GM18873 (cell line): ENCODE measurements around the gene SFI1.

Source experiments
- ATAC-seq: cut with Tn5 transposase; IDR thresholded peaks from one replicate; pipeline ENCODE4 v1.9.1; 2021; ENCODE audit warnings: mild to moderate bottlenecking, moderate library complexity, moderate number of reproducible peaks; ENCODE audit not compliant: unreplicated experiment, low FRiP score

The SFI1 gene

DNA sequence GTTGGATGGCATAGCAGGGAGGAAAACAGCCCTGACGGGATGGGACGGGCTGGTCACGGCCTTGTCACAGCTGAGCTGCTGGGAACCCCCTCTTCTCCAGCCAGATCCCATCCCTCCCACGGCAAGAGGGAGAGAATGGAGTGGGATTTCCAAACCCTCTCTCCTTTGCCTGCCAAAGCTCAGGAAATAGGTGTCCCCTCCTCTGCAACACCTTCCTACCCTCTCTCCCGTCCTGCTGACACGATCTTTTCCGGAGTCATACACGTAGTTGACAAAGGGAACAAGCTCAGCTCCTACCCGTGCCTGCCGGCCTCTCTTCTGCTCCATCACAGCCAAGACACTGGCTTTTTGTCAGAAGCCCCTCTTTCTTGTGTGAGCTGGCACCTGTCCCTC, 117.6 kb downstream of the SFI1 start:
- ATAC-seq: no peak

DNA sequence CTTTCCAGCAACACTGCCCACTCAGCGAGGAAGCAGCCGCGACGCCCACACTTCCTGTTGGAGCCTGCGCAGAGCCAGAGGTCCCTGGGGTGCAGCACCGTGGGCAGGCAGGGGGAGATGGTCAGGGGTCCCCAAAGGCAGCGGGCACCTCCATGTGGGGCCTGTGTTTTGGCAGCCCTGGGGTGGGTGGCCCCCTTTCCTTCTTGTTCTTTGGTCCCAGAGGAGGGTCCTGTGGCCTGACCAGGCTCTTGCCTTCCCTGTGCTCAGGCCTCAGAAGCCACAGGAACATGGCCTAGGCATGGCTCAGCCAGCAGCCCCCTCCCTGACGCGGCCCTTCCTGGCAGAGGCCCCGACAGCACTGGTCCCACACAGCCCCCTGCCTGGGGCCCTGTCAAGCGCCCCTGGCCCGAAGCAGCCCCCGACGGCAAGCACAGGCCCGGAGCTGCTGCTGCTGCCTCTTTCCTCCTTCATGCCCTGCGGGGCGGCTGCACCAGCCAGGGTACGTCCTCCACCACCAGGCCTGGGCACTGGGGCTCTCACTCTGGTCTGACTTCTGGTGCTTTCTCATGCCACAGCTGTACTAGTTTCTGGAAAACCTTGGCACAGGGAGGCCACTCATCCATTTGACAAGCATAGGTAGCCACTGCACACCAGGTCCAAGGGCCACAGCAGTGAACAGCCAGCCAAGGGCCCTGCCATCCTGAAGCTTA, 118.6 kb downstream of the SFI1 start:
- no peak for ATAC-seq

- no peak for ATAC-seq
These were observed 119.1 kb downstream of the SFI1 start for GRCh38 chr22:31615491-31615860.

DNA sequence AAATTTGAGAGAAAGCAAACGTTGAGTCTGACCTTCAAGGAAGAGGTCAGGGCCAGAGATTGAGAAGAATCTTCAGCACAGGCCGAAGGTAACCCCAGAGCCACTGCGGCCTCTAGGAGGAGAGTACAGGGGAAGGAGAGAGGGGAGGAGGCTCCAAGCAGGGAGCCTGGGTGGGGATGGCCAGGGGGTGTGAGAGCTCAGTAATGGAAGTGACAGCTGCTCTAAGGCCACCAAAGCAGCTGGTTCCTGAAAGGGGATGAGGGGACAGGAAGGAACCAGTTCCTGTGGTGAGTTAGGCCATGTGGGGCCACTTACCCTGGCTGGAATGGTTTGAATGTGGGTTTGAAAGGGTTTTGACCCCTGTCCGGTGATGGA, 119.6 kb downstream of the SFI1 start:
- ATAC-seq: no peak

- no peak for ATAC-seq
These were observed 120.1 kb downstream of the SFI1 start for GRCh38 chr22:31616315-31616980.

DNA sequence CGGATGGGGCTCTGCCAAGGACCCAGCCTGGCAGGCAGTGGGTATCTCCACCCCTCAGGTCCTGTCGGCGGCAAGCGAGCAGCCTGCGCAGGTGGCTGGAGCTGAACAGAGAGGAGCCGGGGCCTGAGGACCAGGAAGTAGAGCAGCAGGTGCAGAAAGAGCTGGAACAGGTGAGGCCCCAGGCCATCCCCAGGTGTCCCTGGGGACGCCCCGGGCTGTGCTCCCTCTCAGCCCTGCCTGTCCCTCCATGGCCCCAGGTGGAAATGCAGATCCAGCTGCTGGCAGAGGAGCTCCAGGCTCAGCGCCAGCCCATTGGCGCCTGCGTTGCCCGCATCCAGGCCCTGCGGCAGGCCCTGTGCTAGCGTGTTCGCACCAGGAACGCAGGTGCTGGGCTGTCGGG, 121.7 kb downstream of the SFI1 start:
- no peak for ATAC-seq

DNA sequence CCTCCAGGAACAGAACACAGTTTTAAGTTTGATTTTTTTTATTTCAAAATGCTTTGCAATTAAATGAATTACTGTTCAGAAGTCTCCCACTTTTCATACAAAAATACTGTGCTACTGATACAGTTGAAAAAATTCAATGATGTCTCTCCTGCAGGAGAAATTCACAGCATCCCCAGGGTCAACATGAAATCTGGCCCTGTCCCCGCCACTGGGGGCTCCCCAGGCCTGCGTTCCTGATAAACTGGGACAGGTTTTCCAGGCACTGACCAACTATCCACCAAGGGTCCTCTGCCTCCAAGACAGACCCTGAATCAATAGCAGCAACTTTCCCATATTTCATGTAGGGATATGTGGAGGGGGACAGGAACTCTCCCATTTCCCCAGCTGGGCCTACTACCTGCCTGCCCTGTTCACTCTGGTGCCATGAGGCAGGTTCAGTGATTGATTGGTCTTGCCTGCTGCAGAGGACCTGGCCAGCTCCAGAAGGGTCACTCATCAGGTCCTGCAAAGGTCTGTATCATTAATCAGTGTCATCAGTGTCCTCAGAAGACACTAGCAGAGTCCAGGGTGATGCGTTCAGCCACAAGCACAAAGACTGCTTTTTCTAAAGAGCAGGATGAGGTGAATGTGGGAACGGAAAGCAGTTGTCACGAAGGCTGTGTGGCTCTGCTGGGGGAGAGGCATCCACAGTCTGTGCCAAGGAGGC, 122.3 kb downstream of the SFI1 start:
- no peak for ATAC-seq

GRCh38 chr22:31619611-31620300, 123.4 kb downstream of the SFI1 start:
- no peak for ATAC-seq

GRCh38 chr22:31620756-31621480, 124.6 kb downstream of the SFI1 start:
- ATAC-seq: no peak

GRCh38 chr22:31621507-31622124, 125.3 kb downstream of the SFI1 start:
- no peak for ATAC-seq

GRCh38 chr22:31622980-31623379, 126.6 kb downstream of the SFI1 start:
- ATAC-seq: no peak

GRCh38 chr22:31623592-31624304, 127.4 kb downstream of the SFI1 start:
- ATAC-seq: no peak

DNA sequence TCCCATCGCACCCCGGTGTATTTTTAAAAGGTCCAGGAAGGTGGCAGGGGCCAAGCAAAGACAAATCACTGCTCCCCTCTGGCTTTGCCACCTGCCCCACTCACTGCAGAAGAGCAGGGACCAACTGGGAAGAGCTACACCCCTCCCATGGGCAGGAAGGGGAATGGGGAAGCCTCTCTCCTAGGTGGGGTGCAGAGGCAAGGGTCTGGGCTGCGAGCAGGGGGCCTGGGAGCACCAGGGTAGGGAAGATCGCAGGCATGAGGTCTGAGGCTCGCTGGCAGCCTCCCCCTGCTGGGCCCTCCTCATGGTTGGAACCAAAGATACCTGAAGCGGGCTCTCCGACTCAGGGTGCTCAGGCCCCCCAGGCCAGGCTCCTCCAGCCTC, 128.9 kb downstream of the SFI1 start:
- no peak for ATAC-seq

DNA sequence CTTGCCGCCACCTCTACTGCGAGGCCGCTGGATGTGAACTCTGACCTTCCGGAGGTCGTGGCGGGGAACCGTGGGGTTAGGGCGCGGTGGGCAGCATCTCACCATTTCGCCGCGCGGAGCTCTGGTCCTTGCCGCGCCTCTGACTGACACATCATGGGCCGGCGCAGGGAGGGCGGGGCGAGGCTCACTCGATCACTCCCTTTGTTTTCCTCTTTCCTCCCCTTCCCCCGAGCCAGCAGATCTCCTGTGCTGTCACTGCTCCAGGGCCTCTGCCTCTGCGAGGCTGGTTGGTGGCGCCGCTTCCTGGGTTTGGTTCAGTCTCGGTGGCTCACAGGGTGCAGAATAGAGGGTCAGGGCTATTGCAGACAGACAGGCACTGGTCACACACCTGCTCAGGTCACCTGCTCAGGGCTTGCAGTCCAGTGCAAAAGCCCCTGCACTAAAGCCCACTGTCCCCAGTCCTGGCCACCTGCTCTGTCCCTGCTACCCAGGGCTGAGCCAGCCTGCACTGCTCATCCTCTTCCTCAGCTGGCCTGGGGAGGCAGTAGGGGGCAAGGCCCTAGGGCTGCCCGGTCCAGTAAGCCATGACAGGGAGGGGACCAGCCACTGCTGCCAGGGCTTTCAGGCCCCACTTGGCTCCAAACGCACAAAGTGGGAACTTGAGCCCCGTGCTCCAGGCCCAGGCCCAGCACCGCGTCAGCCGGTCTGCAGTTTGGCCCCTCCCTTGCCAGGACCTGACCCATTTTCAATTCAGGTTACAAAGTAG, 129.5 kb downstream of the SFI1 start:
- ATAC-seq: no peak

DNA sequence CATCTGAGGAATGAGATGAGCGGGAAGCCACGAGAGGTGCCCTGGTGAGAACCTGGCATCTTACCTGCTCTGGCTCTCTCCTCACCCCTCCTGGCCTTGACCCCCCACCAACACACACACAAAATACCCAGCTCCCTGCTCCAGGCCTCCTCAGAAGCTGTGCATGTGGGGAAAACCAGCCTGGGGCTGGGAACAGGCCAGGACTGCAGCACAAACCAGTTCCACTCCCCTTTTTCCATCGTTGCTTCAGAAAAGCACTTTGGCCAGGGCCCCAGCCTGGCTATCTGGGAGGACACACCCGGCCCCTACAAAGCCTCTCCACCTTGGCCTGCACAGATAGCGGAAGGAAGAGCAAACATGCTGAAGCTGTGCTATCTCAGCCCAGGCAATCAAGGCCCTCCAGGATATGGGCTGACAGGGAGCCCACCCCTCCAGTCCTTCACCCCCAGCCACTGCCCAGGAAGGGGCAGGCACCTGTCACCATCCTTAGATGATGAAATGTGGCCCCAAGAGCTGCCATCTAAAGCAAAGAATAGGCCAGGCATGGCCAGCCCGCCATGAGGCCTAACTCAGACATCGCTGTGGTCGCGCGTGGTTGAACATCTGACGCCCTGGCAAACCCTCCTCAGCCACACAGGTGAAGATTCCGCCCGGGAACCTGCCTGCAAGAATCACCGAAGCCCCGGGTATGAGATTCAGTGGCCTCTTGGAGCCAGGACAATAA, 130.3 kb downstream of the SFI1 start:
- ATAC-seq: no peak

- ATAC-seq: no peak
These were observed 130.9 kb downstream of the SFI1 start for GRCh38 chr22:31627223-31627731.

DNA sequence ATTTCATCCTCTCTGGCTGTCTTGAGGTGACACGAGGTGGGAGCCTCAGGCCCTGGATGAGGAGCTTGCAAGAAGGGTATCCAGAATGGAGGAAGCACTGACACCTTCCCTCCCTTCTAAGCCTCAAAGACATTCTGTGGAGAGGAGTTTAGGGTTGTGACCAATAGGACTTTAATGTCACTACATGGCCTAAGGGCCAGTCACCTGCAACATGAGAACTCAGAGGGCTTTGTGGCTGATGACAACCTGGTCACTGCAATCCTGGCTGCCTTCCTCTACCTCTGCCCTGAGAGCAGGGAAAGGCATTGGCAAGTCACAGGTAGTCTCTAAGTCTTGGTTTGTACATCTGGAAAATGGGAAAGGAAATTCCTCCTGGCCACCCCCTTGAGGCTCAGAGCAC, 132.0 kb downstream of the SFI1 start:
- no peak for ATAC-seq
